ENCODE measurements around the gene PPP4C.

Gene PPP4C

DNA sequence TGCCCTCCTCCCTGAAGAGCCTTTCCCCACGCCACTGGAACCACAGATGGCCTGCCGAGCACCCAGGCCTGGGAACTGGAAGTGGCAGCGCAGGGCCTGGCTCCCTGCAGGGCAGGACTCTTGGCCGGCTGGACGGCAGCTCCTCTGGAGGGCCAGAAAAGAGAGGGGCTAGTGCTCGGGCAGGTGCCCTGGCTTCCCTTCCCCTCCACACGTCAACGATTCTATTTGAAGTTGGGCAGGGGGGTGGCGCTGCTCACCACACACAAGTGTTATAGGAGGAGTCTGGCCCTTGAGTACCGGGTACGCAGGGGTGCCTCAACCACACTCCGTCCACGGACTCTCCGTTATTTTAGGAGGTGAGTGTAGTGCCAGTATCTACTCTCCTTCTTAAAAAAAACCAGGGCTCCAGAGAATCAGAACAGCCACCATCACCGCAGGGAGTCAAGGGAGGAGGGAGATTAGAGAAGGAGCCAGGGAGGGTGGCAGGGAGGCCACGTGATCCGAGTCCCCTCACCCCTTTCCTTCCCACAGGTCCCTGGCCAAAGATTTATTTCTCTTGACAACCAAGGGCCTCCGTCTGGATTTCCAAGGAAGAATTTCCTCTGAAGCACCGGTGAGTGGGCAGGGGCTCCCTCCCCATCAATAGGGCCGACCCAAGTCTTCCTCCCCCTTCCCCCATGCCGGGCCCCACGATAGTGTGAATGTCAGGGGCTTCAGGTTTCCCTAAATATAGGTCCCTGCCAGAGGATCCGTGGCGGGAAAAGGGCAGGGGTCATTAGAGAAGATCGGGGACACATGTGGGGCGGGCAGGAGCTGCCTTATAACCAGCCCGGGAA, 11.7 kb upstream of the PPP4C start:
- Histone ChIP-seq H3K9me3 (no peaks in the 10 kb centered on the region), H3K4me1 (peaks cover 24% of the 10 kb centered on the region), H3K27me3 (ENCODE audit: low read depth) (no peaks in the 10 kb centered on the region), H3K36me3 (replicated peaks) (peaks cover 34% of the 10 kb centered on the region), H3K4me3 (peak overlapping the region; percentile 95)
- DNase-seq (ENCODE audit: low spot score in 2 of 2), result peak; percentile 72
- in situ Hi-C loops (cut with MboI; ENCODE audit: low sequenced_read_pairs), result no loop called here

GRCh38 chr16:30064729-30065101, 11.1 kb upstream of the PPP4C start:
- Histone ChIP-seq H3K4me3 (peak overlapping the region; percentile 95), H3K9me3 (no peaks in the 10 kb centered on the region), H3K27me3 (ENCODE audit: low read depth) (no peaks in the 10 kb centered on the region), H3K4me1 (peaks cover 24% of the 10 kb centered on the region), H3K36me3 (replicated peaks) (peaks cover 40% of the 10 kb centered on the region)
- in situ Hi-C loops (cut with MboI; ENCODE audit: low sequenced_read_pairs), result no loop called here
- no peak for DNase-seq (ENCODE audit: low spot score in 2 of 2)

- peaks cover 46% of the 10 kb centered on the region for H3K36me3 ChIP-seq (replicated peaks)
- in situ Hi-C loops (cut with MboI; ENCODE audit: low sequenced_read_pairs), result no loop called here
- DNase-seq (ENCODE audit: low spot score in 2 of 2), result peak; percentile 95 to 98
Measured at GRCh38 chr16:30065102-30065942, 10.5 kb upstream of the PPP4C start, which contains the start of gene ALDOA. ALDOA (plus strand) TSS chr16:30065760; CDS start chr16:30066898, 1,138 bp downstream.

GRCh38 chr16:30065943-30066760, 9.6 kb upstream of the PPP4C start:
- Histone ChIP-seq H3K9me3 (no peaks in the 10 kb centered on the region), H3K4me1 (peaks cover 24% of the 10 kb centered on the region), H3K36me3 (replicated peaks) (peaks cover 55% of the 10 kb centered on the region), H3K4me3 (peak overlapping the region; percentile 95), H3K27me3 (ENCODE audit: low read depth) (no peaks in the 10 kb centered on the region)
- DNase-seq (ENCODE audit: low spot score in 2 of 2), result peak in 1 of 2 experiments; percentile 50
- in situ Hi-C loops (cut with MboI; ENCODE audit: low sequenced_read_pairs), result no loop called here

More at GRCh38 chr16:30065102-30065942, 10.5 kb upstream of the PPP4C start, which contains the start of gene ALDOA:
- Histone ChIP-seq H3K27me3 (ENCODE audit: low read depth) (no peaks in the 10 kb centered on the region), H3K9me3 (no peaks in the 10 kb centered on the region), H3K4me3 (peak within 1 kb of the TSS; percentile 95), H3K4me1 (peaks cover 24% of the 10 kb centered on the region)

GRCh38 chr16:30066761-30067583, 8.8 kb upstream of the PPP4C start:
- H3K4me1 ChIP-seq, result peaks cover 24% of the 10 kb centered on the region
- H3K4me3 ChIP-seq, result peak overlapping the region; percentile 95
- in situ Hi-C loops (cut with MboI; ENCODE audit: low sequenced_read_pairs), result no loop called here
- H3K9me3 ChIP-seq, result no peaks in the 10 kb centered on the region
- no peaks in the 10 kb centered on the region for H3K27me3 ChIP-seq (ENCODE audit: low read depth)
- no peak for DNase-seq (ENCODE audit: low spot score in 2 of 2)
- peaks cover 63% of the 10 kb centered on the region for H3K36me3 ChIP-seq (replicated peaks)

- H3K36me3 ChIP-seq (replicated peaks), result peaks cover 69% of the 10 kb centered on the region
- H3K4me1 ChIP-seq, result peaks cover 24% of the 10 kb centered on the region
- in situ Hi-C loops (cut with MboI; ENCODE audit: low sequenced_read_pairs), result no loop called here
- H3K9me3 ChIP-seq, result no peaks in the 10 kb centered on the region
- H3K4me3 ChIP-seq, result peak overlapping the region; percentile 95
- DNase-seq (ENCODE audit: low spot score in 2 of 2), result no peak
- H3K27me3 ChIP-seq (ENCODE audit: low read depth), result no peaks in the 10 kb centered on the region
Measured at GRCh38 chr16:30067584-30067916, 8.2 kb upstream of the PPP4C start.

DNA sequence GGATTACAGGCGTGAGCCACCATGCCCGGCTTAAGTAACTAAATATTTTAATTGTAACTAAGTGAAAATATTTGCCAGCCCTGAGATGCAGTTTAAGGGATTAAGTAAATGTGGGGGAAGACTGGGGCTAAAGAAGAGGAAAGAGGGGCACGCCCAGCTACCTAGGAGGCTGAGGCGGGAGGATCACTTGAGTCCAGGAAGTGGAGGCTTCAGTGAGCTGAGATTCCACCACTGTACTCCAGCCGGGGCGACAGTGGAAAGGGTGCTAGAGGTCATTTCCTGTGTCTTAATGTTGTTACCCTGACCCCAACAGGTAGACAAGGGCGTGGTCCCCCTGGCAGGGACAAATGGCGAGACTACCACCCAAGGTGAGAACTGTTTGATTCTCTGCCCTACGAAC, 7.5 kb upstream of the PPP4C start:
- H3K4me3 ChIP-seq, result no peak overlapping the region
- peaks cover 24% of the 10 kb centered on the region for H3K4me1 ChIP-seq
- peaks cover 75% of the 10 kb centered on the region for H3K36me3 ChIP-seq (replicated peaks)

GRCh38 chr16:30068750-30069610, 6.8 kb upstream of the PPP4C start:
- in situ Hi-C loops (cut with MboI; ENCODE audit: low sequenced_read_pairs), result no loop called here
- no peaks in the 10 kb centered on the region for H3K9me3 ChIP-seq
- H3K4me3 ChIP-seq, result no peak overlapping the region
- H3K27me3 ChIP-seq (ENCODE audit: low read depth), result no peaks in the 10 kb centered on the region
- H3K36me3 ChIP-seq (replicated peaks), result peaks cover 75% of the 10 kb centered on the region
- peak in 1 of 2 experiments; percentile 43 for DNase-seq (ENCODE audit: low spot score in 2 of 2)
- H3K4me1 ChIP-seq, result peaks cover 19% of the 10 kb centered on the region

More for the DNA sequence above, 7.5 kb upstream of the PPP4C start:
- Histone ChIP-seq H3K27me3 (ENCODE audit: low read depth) (no peaks in the 10 kb centered on the region), H3K9me3 (no peaks in the 10 kb centered on the region)
- in situ Hi-C loops (cut with MboI; ENCODE audit: low sequenced_read_pairs), result no loop called here
- no peak for DNase-seq (ENCODE audit: low spot score in 2 of 2)

GRCh38 chr16:30069611-30070462, 6.0 kb upstream of the PPP4C start:
- DNase-seq (ENCODE audit: low spot score in 2 of 2), result no peak
- Histone ChIP-seq H3K9me3 (no peaks in the 10 kb centered on the region), H3K27me3 (ENCODE audit: low read depth) (no peaks in the 10 kb centered on the region), H3K36me3 (replicated peaks) (peaks cover 75% of the 10 kb centered on the region), H3K4me3 (no peak overlapping the region), H3K4me1 (peaks cover 12% of the 10 kb centered on the region)
- in situ Hi-C loops (cut with MboI; ENCODE audit: low sequenced_read_pairs), result no loop called here

- no peak overlapping the region for H3K4me3 ChIP-seq
- peaks cover 75% of the 10 kb centered on the region for H3K36me3 ChIP-seq (replicated peaks)
- H3K4me1 ChIP-seq, result peaks cover 12% of the 10 kb centered on the region
- in situ Hi-C loops (cut with MboI; ENCODE audit: low sequenced_read_pairs), result no loop called here
- no peak for DNase-seq (ENCODE audit: low spot score in 2 of 2)
- H3K27me3 ChIP-seq (ENCODE audit: low read depth), result no peaks in the 10 kb centered on the region
- H3K9me3 ChIP-seq, result no peaks in the 10 kb centered on the region
Measured at GRCh38 chr16:30070490-30070889, 5.3 kb upstream of the PPP4C start.

GRCh38 chr16:30076276-30076791, 540 bp downstream of the PPP4C start:
- peaks cover 57% of the 10 kb centered on the region for H3K36me3 ChIP-seq (replicated peaks)

More at GRCh38 chr16:30076276-30076791, 540 bp downstream of the PPP4C start:
- Histone ChIP-seq H3K9me3 (no peaks in the 10 kb centered on the region), H3K4me3 (peak overlapping the region; percentile 86), H3K27me3 (ENCODE audit: low read depth) (no peaks in the 10 kb centered on the region), H3K4me1 (peaks cover 9% of the 10 kb centered on the region)
- in situ Hi-C loops (cut with MboI; ENCODE audit: low sequenced_read_pairs), result loop anchor here (25.0 kb wide), 1 partner anchor 311 kb away; the partner anchor contains the start of genes SEPTIN1 and ZNF48
- DNase-seq (ENCODE audit: low spot score in 2 of 2), result no peak
